ENCODE measurements around the gene ITGB1BP2. TPM values are rescaled to one million over a fixed set of nuclear protein-coding genes. Genes with fewer than 3 reads are reported as not detected.
"Not testable (repeated sequence)": the region's sequence is repeated elsewhere in the genome, so short reads cannot be mapped to it uniquely, and the experiment has no call there.

ITGB1BP2 gene
- total RNA-seq, 1 donor from 2014 or later: 1.7 TPM

- intact Hi-C loops (cut with DNase I): not testable (repeated sequence)
Measured at GRCh38 chrX:71352439-71352838, 50.9 kb downstream of the ITGB1BP2 start.

More at GRCh38 chrX:71352439-71352838, 50.9 kb downstream of the ITGB1BP2 start:
- not testable (repeated sequence) for H3K27me3 ChIP-seq; H3K9me3 ChIP-seq; H3K36me3 ChIP-seq; H3K4me3 ChIP-seq; H3K4me1 ChIP-seq; H3K27ac ChIP-seq; DNase-seq (ENCODE audit: extremely low spot score in 2 of 2)

Other genes with a start within 250 kb of the ITGB1BP2 start
- 25.0 TPM for gene SNX12, start 233.4 kb upstream of the ITGB1BP2 start, total RNA-seq
- gene FOXO4, start 205.9 kb upstream of the ITGB1BP2 start, total RNA-seq: 22.8 TPM
- gene CXorf65, start 195.0 kb upstream of the ITGB1BP2 start, total RNA-seq: not detected
- gene IL2RG, start 190.2 kb upstream of the ITGB1BP2 start, total RNA-seq: 4.2 TPM
- gene MED12, start 183.2 kb upstream of the ITGB1BP2 start, total RNA-seq: 39.3 TPM
- gene NLGN3, start 156.9 kb upstream of the ITGB1BP2 start, total RNA-seq: 1.7 TPM
- not detected for gene GJB1, start 78.5 kb upstream of the ITGB1BP2 start, total RNA-seq
- gene ZMYM3, start 47.6 kb upstream of the ITGB1BP2 start, total RNA-seq: 27.0 TPM
- gene NONO, start 18.1 kb upstream of the ITGB1BP2 start, total RNA-seq: 171 TPM
- 49.8 TPM for gene TAF1, start 64.6 kb downstream of the ITGB1BP2 start, total RNA-seq
- 173 TPM for gene OGT, start 231.4 kb downstream of the ITGB1BP2 start, total RNA-seq

All from vagina (tissue), 2 donors.